HCT116 (cell line): Measurements from ENCODE around the gene KIRREL2. TPM values are rescaled to one million over a fixed set of nuclear protein-coding genes. Genes with fewer than 3 reads are reported as not detected.

Experiments used
- ATAC-seq: fragments of 200-7000 bp; cut with Tn5 transposase; 2 replicates; pipeline ENCODE4 v1.9.1; 2020; ENCODE audit warnings: mild to moderate bottlenecking, moderate library complexity
- BruUV-seq: library from RNA; stranded (reverse); fragments of 400-500 nt; replicated peaks from 2 replicates; lab custom pipeline; 2021; lab: Mats Ljungman, UMichigan
- CTCF ChIA-PET: fragments of 300-600 bp; sonication (Branson Sonifier 250); formaldehyde crosslinking; loops from one replicate; lab custom pipeline; 2021; ENCODE audit warnings: antibody characterized with exemption; lab: Charles Lee
- POLR2A ChIA-PET: fragments of 300-600, 350-600 bp; sonication (Branson Sonifier 250); formaldehyde crosslinking; loops from one replicate; lab custom pipeline; 2021; ENCODE audit warnings: antibody characterized with exemption; lab: Charles Lee
- RAD21 ChIA-PET, 2 experiments: fragments of 300-600 bp; sonication (Branson Sonifier 250); formaldehyde crosslinking; loops; one replicate each; lab custom pipeline; 2023; ENCODE audit warnings: low total read pairs in 2 of 2; ENCODE audit not compliant: uncharacterized antibody in 2 of 2, unreplicated experiment in 2 of 2, low non-redundant PET in 1 of 2; lab: Charles Lee
- DNase-seq: peaks from one replicate; pipeline ENCODE4 v3.0.0-alpha.2; 2010; ENCODE audit warnings: low read depth, low spot score
- H2AFZ ChIP-seq: fragments of 200-600 bp; shearing (Covaris generic), sonication (generic); 2 replicates; pipeline ENCODE4 v1.6.1; 2017; ENCODE audit warnings: low read depth, mixed run types, mixed read lengths, antibody characterized with exemption, low read length; ENCODE audit not compliant: poor library complexity, severe bottlenecking
- H3K27ac ChIP-seq: 2 replicates; pipeline ENCODE4 v1.5.1; 2012; ENCODE audit warnings: low read depth, low read length
- H3K27me3 ChIP-seq: fragments of 200-600 bp; sonication (generic); 2 replicates; pipeline ENCODE4 v1.6.1; 2016; ENCODE audit warnings: mixed run types, low read length, mixed read lengths; ENCODE audit not compliant: insufficient read depth
- H3K36me3 ChIP-seq, 2 experiments: fragments of 200-500 bp in 1 of 2; fragments of 200-600 bp in 1 of 2; sonication (Bioruptor generic) in 1 of 2; sonication (generic) in 1 of 2; 2 replicates each; pipeline versions ENCODE4 v1.5.1 to v1.6.1; 2014 to 2016; ENCODE audit warnings: low read length in 2 of 2, inconsistent platforms in 1 of 2, mixed read lengths in 1 of 2, mixed run types in 1 of 2; ENCODE audit not compliant: insufficient read depth in 2 of 2, control insufficient read depth in 1 of 2
- H3K4me1 ChIP-seq, 2 experiments: fragments of 200-600 bp in 1 of 2; sonication (generic) in 1 of 2; 2 replicates each; pipeline versions ENCODE4 v1.5.1 to v1.6.1; 2012 to 2017; ENCODE audit warnings: low read length in 2 of 2, inconsistent platforms in 1 of 2, mild to moderate bottlenecking in 1 of 2, mixed read lengths in 1 of 2, mixed run types in 1 of 2, moderate library complexity in 1 of 2; ENCODE audit not compliant: insufficient read depth in 2 of 2, control insufficient read depth in 1 of 2
- H3K4me2 ChIP-seq: fragments of 200-600 bp; sonication (generic); 2 replicates; pipeline ENCODE4 v1.6.1; 2017; ENCODE audit warnings: mixed run types, low read length, mixed read lengths
- H3K4me3 ChIP-seq, 2 experiments: fragments of 200-600 bp in 1 of 2; sonication (generic) in 1 of 2; replicated peaks in 1 of 2; 2 replicates each; pipeline ENCODE4 v1.5.1; 2011 to 2016; ENCODE audit warnings: low read length in 2 of 2, control low read depth in 1 of 2, low read depth in 1 of 2, mild to moderate bottlenecking in 1 of 2, mixed read lengths in 1 of 2, mixed run types in 1 of 2
- H3K79me2 ChIP-seq: fragments of 200-600 bp; sonication (generic); 2 replicates; pipeline ENCODE4 v1.6.1; 2017; ENCODE audit warnings: mild to moderate bottlenecking, mixed run types, low read length, moderate library complexity, mixed read lengths; ENCODE audit not compliant: insufficient read depth
- H3K9ac ChIP-seq: fragments of 200-600 bp; sonication (generic); 2 replicates; pipeline ENCODE4 v1.6.1; 2016; ENCODE audit warnings: low read length, mixed read lengths
- H3K9me2 ChIP-seq: fragments of 200-600 bp; sonication (generic), shearing (Covaris generic); 2 replicates; pipeline ENCODE4 v1.6.1; 2017; ENCODE audit warnings: mixed run types, mild to moderate bottlenecking, moderate library complexity; ENCODE audit not compliant: insufficient read depth
- H3K9me3 ChIP-seq, 2 experiments: fragments of 200-500 bp in 1 of 2; fragments of 200-600 bp in 1 of 2; sonication (Bioruptor generic) in 1 of 2; sonication (generic) in 1 of 2; 2 replicates each; pipeline ENCODE4 v1.6.1; 2014 to 2017; ENCODE audit warnings: low read length in 2 of 2, mixed read lengths in 2 of 2, inconsistent platforms in 1 of 2, low read depth in 1 of 2, mild to moderate bottlenecking in 1 of 2, mixed run types in 1 of 2, moderate library complexity in 1 of 2; ENCODE audit not compliant: control insufficient read depth in 1 of 2, insufficient read depth in 1 of 2
- H4K20me1 ChIP-seq: fragments of 200-600 bp; sonication (generic), shearing (Covaris generic); 2 replicates; pipeline ENCODE4 v1.6.1; 2017; ENCODE audit warnings: mixed run types, mild to moderate bottlenecking, moderate library complexity; ENCODE audit not compliant: insufficient read depth
- JUND ChIP-seq: IDR thresholded peaks from 2 replicates; pipeline ENCODE4 v1.6.1; 2012
- SIN3A ChIP-seq: IDR thresholded peaks from 2 replicates; pipeline ENCODE4 v1.6.1; 2012; ENCODE audit warnings: low read depth
- ZFX ChIP-seq: fragments of 450-650 bp; IDR thresholded peaks from 2 replicates; pipeline ENCODE4 v1.6.1; 2017
- ZNF274 ChIP-seq: fragments of 200-500 bp; sonication (Bioruptor generic); IDR thresholded peaks from 2 replicates; pipeline ENCODE4 v1.6.1; 2014; ENCODE audit warnings: mild to moderate bottlenecking, low read depth, low read length, inconsistent platforms
- intact Hi-C: fragments of 100-400 bp; cut with micrococcal nuclease; formaldehyde crosslinking; loops from 2 replicates; pipeline ENCODE4 v1.10.0; 2022
- total RNA-seq: library from RNA; stranded (reverse); gene quantifications from one replicate; pipeline ENCODE4 v1.2.1, GENCODE V29; 2021; ENCODE audit not compliant: unreplicated experiment
- TF ChIP-seq, protein P1 (sequence below): IDR thresholded peaks from 2 replicates; pipeline ENCODE4 v1.6.1; 2012; ENCODE audit warnings: low read depth
- TF ChIP-seq, protein P2 (sequence below): IDR thresholded peaks from 2 replicates; pipeline ENCODE4 v1.6.1; 2012

KIRREL2 gene
- total RNA-seq, 1 experiment from 2014 or later: 1.3 TPM

DNA sequence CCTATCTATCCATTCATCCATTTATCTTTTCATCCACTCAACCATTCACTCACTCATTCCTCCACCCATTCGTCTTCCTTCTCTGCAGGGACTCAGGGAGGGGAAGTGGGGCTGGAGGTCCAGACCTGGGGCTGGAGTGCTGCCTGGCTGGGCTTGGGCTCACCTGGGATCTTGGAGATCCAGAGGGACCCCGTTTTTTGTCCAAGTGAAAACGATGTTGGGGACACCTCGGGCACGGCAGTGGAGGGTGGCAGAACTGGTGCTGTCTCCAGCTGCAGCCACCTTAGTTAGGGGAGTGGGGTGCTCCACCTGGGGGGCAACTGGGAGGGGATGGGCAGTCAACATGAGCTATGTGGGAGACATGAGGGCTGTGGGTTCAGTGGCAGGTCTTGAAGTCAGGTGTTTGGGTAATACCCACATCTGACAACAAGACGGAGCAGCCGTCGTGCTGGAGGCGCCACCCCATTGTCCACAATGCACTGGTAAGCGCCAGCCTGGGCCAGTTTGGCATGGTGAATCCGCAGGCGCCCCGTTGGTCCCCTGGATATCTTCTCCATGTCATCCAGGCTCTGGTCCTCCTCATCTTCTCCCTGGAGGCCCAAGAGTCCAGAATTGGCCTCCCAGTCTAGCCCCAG is 14.6 kb upstream of the KIRREL2 start:
- Histone ChIP-seq H3K9ac (no peak overlapping the region), H4K20me1 (no peaks in the 10 kb centered on the region), H3K27ac (no peak overlapping the region), H3K4me3 (no peak overlapping the region), H3K4me2 (no peak overlapping the region), H3K9me3 (no peaks in the 10 kb centered on the region), H3K4me1 (peaks cover 17 to 35% of the 10 kb centered on the region in 2 experiments; a peak in 3 of 4 replicates), H2AFZ (no peak overlapping the region), H3K27me3 (peaks cover 1% of the 10 kb centered on the region; the same call in 1 of the 2 replicates), H3K9me2 (no peaks in the 10 kb centered on the region), H3K36me3 (no peaks in the 10 kb centered on the region)
- intact Hi-C loops: no loop called here
- DNase-seq (no peak), ATAC-seq (no peak)
- CTCF ChIA-PET: no interaction called here
- TF ChIP-seq ZNF274: no peak
- no peak for TF ChIP-seq ZFX
- TF ChIP-seq, all 23 proteins: peak for 0
- no peaks in the 10 kb centered on the region for H3K79me2 ChIP-seq
- RAD21 ChIA-PET: no interaction called here
- no TSS peak for BruUV-seq
- POLR2A ChIA-PET: no interaction called here

DNA sequence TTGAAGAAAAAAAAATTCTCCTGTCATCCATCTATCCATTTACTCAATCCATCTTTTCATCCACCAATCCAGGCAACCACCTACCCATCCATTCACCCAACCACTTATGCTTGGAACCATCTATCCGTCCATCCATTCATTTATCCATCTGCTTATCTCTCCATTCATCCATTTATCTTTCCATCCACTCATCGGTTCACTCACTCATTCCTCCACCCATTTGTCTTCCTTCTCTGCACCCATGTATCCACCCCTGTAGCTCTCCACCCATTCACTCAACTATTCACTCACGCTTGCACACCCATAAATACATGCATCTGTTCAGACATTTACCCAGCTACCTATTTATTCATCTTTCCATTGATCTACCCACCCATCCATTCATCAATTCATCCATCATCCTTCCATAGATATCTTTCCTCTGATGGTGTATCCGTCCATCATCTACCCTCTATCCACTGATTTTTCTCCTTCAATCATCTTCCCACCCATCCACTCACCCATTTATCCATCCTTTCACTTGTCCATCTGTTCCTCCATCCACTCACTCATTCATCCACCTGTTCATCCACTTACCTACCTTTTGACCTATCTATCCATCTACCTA is 13.9 kb upstream of the KIRREL2 start:
- H3K9me2 ChIP-seq: no peaks in the 10 kb centered on the region
- TF ChIP-seq SIN3A (no peak), JUND (no peak)
- TF ChIP-seq, protein P1, sequence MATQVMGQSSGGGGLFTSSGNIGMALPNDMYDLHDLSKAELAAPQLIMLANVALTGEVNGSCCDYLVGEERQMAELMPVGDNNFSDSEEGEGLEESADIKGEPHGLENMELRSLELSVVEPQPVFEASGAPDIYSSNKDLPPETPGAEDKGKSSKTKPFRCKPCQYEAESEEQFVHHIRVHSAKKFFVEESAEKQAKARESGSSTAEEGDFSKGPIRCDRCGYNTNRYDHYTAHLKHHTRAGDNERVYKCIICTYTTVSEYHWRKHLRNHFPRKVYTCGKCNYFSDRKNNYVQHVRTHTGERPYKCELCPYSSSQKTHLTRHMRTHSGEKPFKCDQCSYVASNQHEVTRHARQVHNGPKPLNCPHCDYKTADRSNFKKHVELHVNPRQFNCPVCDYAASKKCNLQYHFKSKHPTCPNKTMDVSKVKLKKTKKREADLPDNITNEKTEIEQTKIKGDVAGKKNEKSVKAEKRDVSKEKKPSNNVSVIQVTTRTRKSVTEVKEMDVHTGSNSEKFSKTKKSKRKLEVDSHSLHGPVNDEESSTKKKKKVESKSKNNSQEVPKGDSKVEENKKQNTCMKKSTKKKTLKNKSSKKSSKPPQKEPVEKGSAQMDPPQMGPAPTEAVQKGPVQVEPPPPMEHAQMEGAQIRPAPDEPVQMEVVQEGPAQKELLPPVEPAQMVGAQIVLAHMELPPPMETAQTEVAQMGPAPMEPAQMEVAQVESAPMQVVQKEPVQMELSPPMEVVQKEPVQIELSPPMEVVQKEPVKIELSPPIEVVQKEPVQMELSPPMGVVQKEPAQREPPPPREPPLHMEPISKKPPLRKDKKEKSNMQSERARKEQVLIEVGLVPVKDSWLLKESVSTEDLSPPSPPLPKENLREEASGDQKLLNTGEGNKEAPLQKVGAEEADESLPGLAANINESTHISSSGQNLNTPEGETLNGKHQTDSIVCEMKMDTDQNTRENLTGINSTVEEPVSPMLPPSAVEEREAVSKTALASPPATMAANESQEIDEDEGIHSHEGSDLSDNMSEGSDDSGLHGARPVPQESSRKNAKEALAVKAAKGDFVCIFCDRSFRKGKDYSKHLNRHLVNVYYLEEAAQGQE: no peak
- TF ChIP-seq, protein P2, sequence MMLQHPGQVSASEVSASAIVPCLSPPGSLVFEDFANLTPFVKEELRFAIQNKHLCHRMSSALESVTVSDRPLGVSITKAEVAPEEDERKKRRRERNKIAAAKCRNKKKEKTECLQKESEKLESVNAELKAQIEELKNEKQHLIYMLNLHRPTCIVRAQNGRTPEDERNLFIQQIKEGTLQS: no peak
- TF ChIP-seq, all 23 proteins: peak for 0
- ATAC-seq: no peak
- Histone ChIP-seq H3K36me3 (no peaks in the 10 kb centered on the region), H3K4me2 (no peak overlapping the region), H3K27ac (no peak overlapping the region), H3K4me3 (no peak overlapping the region), H3K4me1 (peaks cover 17 to 35% of the 10 kb centered on the region in 2 experiments; a peak in 3 of 4 replicates), H3K27me3 (no peaks in the 10 kb centered on the region), H4K20me1 (no peaks in the 10 kb centered on the region), H3K9me3 (no peaks in the 10 kb centered on the region), H2AFZ (no peak overlapping the region), H3K79me2 (no peaks in the 10 kb centered on the region), H3K9ac (no peak overlapping the region)
- CTCF ChIA-PET: no interaction called here
- no peak for DNase-seq
- intact Hi-C loops: no loop called here
- POLR2A ChIA-PET: no interaction called here
- RAD21 ChIA-PET: no interaction called here
- BruUV-seq: no TSS peak
